Measurements from ENCODE around the gene ZNF492. TPM values are rescaled to one million over a fixed set of nuclear protein-coding genes. Genes with fewer than 3 reads are reported as not detected.
"Not testable (repeated sequence)": the region's sequence is repeated elsewhere in the genome, so short reads cannot be mapped to it uniquely, and the experiment has no call there.

Gene ZNF492
- total RNA-seq, 8 experiments from 2014 or later: under 0.01 to 0.04 TPM; not detected in 6

DNA sequence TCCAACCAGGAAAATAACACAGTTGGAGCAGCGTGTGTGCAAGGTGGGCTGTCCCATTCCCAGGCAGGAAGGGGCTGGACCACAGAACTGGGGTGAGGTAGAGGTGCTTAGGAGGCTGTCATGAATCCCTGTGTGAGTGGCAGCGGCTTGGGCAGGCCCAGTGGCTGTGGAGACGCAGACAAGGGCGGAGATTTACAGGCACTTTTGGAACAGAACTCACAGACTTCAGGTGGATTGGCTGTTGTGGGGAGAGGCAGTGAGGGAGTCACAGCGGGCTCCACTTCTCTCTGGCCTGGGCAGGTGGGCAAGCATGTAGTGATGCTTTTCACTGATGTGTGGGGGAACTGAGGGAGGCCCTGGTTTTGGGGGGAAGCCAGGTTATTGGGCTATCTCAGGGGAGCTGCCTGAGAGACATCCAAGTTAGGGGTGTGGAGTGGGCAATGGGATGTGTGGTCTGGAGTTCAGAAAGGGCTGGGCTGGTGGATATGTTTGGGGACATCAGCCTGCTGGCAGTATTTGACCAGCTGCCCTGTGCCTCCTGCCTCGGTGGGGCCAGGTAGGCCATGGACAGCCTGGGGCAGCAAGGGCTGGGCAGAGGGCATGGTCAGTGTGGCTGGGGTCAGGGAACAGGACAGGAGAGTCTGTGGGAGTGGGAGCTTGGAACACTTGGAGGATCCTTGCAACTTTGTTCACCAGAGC lies 27.0 kb upstream of the ZNF492 start:
- in situ Hi-C loops (cut with MboI; ENCODE audit: low pct_unique_long_range_greater_than_20kb in 2 of 9, low sequenced_read_pairs in 9 of 9, unreplicated experiment in 9 of 9): no loop called here
- 0 to 49% (median 14%) methylated on average over 1 to 6 of the region's 6 CpGs; no CpG with 5 or more reads in 3 of the 10 experiments for WGBS, 10 experiments
- no peaks in the 10 kb centered on the region for H3K4me1 ChIP-seq (replicated peaks in 1 of 2)
- ATAC-seq (replicated peaks in 6 of 8): no peak
- no peak overlapping the region for H3K27ac ChIP-seq
- no peak overlapping the region for H3K4me3 ChIP-seq

DNA sequence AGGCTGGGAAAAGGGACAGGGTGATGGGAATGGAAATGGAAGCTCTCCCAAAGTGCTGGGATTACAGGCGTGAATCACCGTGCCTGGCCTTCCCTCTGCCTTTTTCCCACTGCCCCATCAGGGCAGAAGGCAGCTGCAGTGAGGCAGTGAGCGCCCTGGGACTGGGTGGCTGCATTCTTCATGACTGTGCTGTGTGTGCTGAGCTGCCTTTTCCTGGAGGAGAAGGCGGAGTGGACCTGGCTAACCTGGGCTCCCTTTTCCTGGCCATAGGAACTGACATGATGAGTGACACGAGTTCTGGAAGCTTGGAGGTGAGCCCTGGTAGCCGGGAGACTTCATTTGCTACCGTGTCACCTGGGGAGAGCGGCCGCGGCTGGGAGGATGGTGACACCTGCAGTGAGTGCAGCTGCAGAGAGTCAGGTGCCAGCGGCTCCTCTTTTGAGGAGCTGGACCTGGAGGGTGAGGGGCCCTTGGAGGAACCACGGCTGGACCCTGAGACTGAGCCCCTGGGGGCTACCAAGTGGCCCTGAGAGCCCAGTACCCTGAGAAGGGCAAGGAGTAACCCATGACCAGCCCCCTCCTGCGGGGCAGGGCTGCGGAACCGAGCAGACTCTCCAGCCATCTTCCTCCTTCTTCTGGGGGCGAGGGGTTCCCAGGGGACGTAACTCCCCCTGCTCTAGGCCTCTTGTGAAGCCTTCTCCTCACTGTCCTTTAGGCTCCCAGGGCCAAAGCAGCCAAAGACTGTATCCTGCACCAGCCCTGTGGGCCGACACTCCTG lies 26.3 kb upstream of the ZNF492 start:
- in situ Hi-C loops (cut with MboI; ENCODE audit: low pct_unique_long_range_greater_than_20kb in 2 of 9, low sequenced_read_pairs in 9 of 9, unreplicated experiment in 9 of 9): no loop called here
- ATAC-seq (replicated peaks in 6 of 8): no peak
- Histone ChIP-seq H3K4me1 (replicated peaks in 1 of 2) (no peaks in the 10 kb centered on the region), H3K27ac (no peak overlapping the region), H3K4me3 (no peak overlapping the region)
- 0 to 80% (median 26%) methylated on average over 1 to 7 of the region's 18 CpGs; no CpG with 5 or more reads in 4 of the 10 experiments for WGBS, 10 experiments

DNA sequence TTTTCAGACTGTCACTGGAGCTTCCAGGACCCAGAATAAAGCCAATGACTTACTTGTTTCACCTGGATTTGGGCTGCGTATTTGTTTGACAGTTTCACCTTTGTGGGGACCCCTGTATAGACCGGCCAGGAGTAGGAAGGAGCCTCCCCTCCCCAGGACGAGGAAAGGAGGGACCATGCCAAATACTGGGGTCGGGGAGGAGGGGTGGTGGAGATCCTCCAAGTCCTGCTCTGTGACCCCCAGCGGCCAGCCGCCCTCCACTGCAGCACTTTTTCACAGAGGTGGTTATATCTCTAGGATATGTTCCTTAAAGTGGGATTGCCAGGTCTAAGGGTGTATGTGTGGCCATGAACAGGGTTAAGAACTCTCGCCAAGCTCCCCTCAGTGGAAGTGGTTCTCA lies 25.7 kb upstream of the ZNF492 start:
- ATAC-seq (replicated peaks in 6 of 8): no peak
- 13 to 90% (median 26%) methylated on average over 1 to 3 of the region's 7 CpGs; no CpG with 5 or more reads in 3 of the 10 experiments for WGBS, 10 experiments
- Histone ChIP-seq H3K4me1 (replicated peaks in 1 of 2) (no peaks in the 10 kb centered on the region), H3K4me3 (no peak overlapping the region), H3K27ac (no peak overlapping the region)
- in situ Hi-C loops (cut with MboI; ENCODE audit: low pct_unique_long_range_greater_than_20kb in 2 of 9, low sequenced_read_pairs in 9 of 9, unreplicated experiment in 9 of 9): no loop called here

DNA sequence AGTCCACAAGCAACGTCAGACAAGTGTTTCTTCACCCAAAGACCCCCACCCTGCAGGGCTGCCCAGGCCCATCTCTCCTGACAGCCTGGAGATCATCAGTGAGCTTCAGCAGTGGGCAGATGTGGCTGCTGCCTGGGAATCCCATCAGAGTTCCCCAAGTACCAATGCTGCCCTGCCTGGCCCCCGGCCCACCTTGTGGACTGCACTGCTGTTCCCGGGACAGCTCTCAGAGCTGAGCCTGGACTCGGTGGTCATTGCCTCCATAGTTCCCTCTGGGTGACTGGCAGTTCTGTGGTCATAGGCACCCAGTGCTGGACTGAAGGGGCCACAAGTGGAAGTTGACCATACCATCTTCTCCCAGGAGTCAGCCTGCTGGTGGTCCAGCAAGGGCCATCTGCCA lies 24.5 kb upstream of the ZNF492 start:
- in situ Hi-C loops (cut with MboI; ENCODE audit: low pct_unique_long_range_greater_than_20kb in 2 of 9, low sequenced_read_pairs in 9 of 9, unreplicated experiment in 9 of 9): no loop called here

DNA sequence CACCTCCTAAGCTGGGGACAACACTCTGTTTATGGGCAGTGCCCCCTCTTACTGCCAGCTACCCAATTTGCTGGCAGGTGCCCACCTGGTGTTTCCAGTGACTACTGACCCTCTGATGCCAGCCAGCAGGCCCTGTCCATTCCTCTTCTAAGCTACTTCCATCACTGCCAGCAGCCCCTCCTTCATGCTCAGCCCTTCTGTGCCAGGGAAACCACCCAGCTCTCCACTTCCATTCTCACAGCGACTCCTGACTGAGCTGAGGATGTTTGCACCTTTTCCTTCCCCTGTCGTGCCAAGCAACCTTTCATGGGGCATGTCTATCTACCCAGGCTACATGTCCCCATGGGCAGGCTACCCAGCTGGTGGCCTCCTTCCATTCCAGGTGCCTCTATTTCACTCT lies 24.0 kb upstream of the ZNF492 start:
- WGBS, 10 experiments: 0 to 17% (median 0%) methylated on average over 1 to 2 of the region's 2 CpGs; no CpG with 5 or more reads in 5 of the 10 experiments
- no peak overlapping the region for H3K27ac ChIP-seq

More for the DNA sequence above, 24.5 kb upstream of the ZNF492 start:
- H3K4me3 ChIP-seq: no peak overlapping the region
- 0 to 60% (median 36%) methylated on average over 1 to 3 of the region's 4 CpGs; no CpG with 5 or more reads in 3 of the 10 experiments for WGBS, 10 experiments
- no peak overlapping the region for H3K27ac ChIP-seq
- no peak for ATAC-seq (replicated peaks in 6 of 8)
- no peaks in the 10 kb centered on the region for H3K4me1 ChIP-seq (replicated peaks in 1 of 2)

DNA sequence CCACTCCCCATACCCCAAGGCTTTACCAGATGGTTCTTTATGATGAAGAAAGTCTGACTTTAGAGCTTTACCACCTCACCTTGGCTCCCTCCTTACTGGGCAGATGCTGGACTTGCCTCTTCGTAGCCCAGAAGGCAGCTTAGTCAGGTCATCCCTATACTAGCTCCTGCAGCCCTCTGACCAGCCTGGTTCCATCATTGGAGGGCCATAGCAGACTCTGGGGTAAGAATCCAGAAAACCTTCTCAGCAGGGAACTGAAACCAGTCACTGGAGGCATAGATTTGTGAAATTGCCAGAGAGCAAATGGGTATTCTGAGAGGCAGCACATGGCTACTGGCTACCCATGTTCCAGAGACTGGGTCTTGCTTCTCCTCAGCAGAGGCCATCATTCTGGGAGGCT lies 21.8 kb upstream of the ZNF492 start:
- WGBS, 10 experiments: 0% methylated on average over 1 of the region's 1 CpG; no CpG with 5 or more reads in 8 of the 10 experiments

More for the DNA sequence above, 24.0 kb upstream of the ZNF492 start:
- no peaks in the 10 kb centered on the region for H3K4me1 ChIP-seq (replicated peaks in 1 of 2)
- in situ Hi-C loops (cut with MboI; ENCODE audit: low pct_unique_long_range_greater_than_20kb in 2 of 9, low sequenced_read_pairs in 9 of 9, unreplicated experiment in 9 of 9): no loop called here
- no peak overlapping the region for H3K4me3 ChIP-seq
- no peak for ATAC-seq (replicated peaks in 6 of 8)

DNA sequence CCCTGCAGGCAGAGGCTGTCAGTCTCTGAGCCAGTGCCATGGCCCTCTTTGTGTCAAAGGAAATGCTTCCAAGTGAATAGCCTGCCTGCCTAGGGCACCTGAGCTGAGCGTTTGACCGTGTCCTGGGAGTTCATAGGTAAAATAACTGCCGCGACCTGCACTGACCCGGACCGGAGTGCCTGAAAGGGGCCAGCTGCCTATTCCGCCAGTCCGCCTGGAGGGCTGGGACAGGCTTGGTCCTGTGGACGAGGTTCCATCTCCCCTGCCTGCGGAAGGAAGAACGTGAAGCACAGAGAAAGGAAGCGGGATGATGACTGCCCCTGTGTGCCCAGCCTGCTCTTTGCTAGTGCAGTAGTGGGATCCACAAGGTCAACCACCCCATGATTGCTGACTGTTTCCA lies 17.5 kb upstream of the ZNF492 start:
- Histone ChIP-seq H3K4me3 (no peak overlapping the region), H3K27ac (no peak overlapping the region), H3K4me1 (replicated peaks in 1 of 2) (no peaks in the 10 kb centered on the region)
- WGBS, 10 experiments: 33 to 82% (median 66%) methylated on average over 3 to 9 of the region's 12 CpGs; no CpG with 5 or more reads in 7 of the 10 experiments
- ATAC-seq (replicated peaks in 6 of 8): no peak
- in situ Hi-C loops (cut with MboI; ENCODE audit: low pct_unique_long_range_greater_than_20kb in 2 of 9, low sequenced_read_pairs in 9 of 9, unreplicated experiment in 9 of 9): no loop called here

More for the DNA sequence above, 21.8 kb upstream of the ZNF492 start:
- ATAC-seq (replicated peaks in 6 of 8): no peak
- in situ Hi-C loops (cut with MboI; ENCODE audit: low pct_unique_long_range_greater_than_20kb in 2 of 9, low sequenced_read_pairs in 9 of 9, unreplicated experiment in 9 of 9): no loop called here
- H3K4me1 ChIP-seq (replicated peaks in 1 of 2): no peaks in the 10 kb centered on the region
- no peak overlapping the region for H3K4me3 ChIP-seq
- H3K27ac ChIP-seq: no peak overlapping the region

DNA sequence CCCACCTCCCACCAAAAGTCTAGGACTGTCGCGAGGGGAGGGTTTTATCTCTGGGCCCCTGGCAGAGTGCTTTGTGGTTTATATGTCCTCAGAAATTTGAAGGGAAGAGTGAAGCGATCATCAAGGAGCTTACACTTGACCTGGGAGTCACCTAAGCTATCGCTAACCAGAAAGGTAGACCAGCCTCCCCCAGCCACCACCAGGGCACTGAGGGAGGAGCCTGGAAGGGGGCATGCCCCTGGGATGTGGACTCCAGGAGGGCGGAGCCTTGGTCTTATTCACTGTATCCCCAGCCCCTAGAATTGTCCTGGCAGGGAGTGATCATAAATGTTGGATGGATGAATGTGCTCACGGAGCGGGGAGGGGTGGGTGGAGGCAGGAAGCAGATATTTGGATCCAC lies 16.9 kb upstream of the ZNF492 start:
- WGBS, 10 experiments: 60 to 92% (median 67%) methylated on average over 1 to 5 of the region's 7 CpGs; no CpG with 5 or more reads in 6 of the 10 experiments
- H3K4me3 ChIP-seq; H3K4me1 ChIP-seq (replicated peaks in 1 of 2); ATAC-seq (replicated peaks in 6 of 8); H3K27ac ChIP-seq; in situ Hi-C loops (cut with MboI; ENCODE audit: low pct_unique_long_range_greater_than_20kb in 2 of 9, low sequenced_read_pairs in 9 of 9, unreplicated experiment in 9 of 9): not testable (repeated sequence)

DNA sequence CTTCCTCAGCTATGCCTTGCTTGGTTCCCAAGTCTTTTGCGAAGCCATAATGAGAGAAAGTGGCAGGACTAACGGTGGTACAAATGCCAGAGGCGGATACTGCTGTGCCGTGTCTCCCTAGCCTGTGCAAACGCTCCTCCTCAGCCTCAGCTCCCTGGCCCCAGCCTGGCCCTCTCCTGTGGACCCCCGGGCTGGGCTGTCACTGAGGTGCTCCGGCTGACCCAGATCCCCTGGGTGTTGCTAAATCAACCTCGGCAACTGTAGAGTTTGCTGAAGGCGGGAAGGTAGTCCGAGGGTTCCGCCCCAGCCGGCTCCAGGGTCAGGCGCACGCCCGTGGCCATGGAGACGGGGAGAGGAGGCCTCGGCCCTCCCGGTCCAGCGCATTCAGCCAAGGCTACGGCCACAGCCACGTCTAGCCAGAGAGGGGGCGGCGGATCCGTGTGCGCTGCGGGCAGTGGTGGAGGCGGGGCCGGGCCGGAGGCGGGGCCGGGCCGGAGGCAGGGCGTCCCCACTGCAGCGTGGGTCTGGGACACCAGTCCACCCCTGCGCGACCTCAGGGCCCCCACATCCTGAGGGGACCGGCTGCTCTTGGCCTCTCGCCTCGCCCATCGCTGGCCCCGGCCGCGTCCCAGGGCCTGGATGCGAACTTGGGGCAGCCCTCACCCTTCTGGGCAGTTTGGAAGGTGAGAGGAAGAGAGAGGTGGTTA lies 16.4 kb upstream of the ZNF492 start:
- Histone ChIP-seq H3K4me1 (replicated peaks in 1 of 2) (no peaks in the 10 kb centered on the region), H3K27ac (no peak overlapping the region), H3K4me3 (no peak overlapping the region)
- 33 to 81% (median 74%) methylated on average over 3 to 10 of the region's 44 CpGs; no CpG with 5 or more reads in 6 of the 10 experiments for WGBS, 10 experiments
- in situ Hi-C loops (cut with MboI; ENCODE audit: low pct_unique_long_range_greater_than_20kb in 2 of 9, low sequenced_read_pairs in 9 of 9, unreplicated experiment in 9 of 9): no loop called here
- no peak for ATAC-seq (replicated peaks in 6 of 8)

DNA sequence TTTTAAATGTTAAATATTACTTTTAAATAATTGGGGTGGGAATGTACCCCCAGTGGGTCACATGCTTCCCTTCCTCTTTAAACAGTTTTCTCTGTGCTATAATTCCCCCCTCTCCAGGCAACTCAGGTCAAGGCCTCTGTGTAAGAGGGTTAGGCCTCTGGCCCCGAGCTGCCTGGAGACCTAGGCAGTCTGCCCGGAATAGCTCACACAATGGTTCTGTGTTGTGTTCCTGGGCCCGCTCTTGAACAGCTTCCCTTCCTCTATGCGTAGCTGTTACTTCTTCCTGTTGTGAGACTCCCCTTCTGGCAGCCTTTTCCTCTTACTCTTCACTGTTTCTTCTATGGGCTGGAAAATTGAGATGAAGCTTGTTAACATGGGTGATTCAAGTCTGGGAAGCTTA lies 14.8 kb upstream of the ZNF492 start:
- H3K27ac ChIP-seq: no peak overlapping the region
- WGBS, 10 experiments: 17 to 57% (median 54%) methylated on average over 2 to 3 of the region's 4 CpGs; no CpG with 5 or more reads in 7 of the 10 experiments

DNA sequence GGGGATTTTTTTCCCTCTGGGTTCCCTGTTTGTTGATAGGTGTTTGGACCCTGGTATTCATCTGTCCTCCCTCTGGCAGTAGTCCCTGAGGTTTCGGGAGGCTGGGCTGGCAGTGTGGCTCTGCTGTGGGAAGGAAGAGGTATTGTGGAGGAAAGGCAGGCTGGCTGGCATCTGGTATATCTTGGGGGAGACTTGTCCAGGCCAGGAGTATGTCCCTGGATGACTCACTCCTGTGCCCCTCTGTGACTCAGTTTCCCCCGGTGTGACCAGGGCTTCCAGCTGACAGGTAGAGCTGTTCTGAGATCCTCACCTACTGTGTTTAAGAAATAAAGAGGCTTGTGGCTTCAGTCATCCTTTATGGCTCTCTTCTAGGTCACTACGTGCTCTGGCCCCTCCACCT lies 14.2 kb upstream of the ZNF492 start:
- H3K4me1 ChIP-seq (replicated peaks in 1 of 2): no peaks in the 10 kb centered on the region
- no peak overlapping the region for H3K27ac ChIP-seq
- H3K4me3 ChIP-seq: no peak overlapping the region
- ATAC-seq (replicated peaks in 6 of 8): no peak
- in situ Hi-C loops (cut with MboI; ENCODE audit: low pct_unique_long_range_greater_than_20kb in 2 of 9, low sequenced_read_pairs in 9 of 9, unreplicated experiment in 9 of 9): no loop called here
- whole genome bisulfite sequencing, 10 experiments: 20 to 58% (median 30%) methylated on average over 1 to 2 of the region's 3 CpGs; no CpG with 5 or more reads in 6 of the 10 experiments

More for the DNA sequence above, 14.8 kb upstream of the ZNF492 start:
- Histone ChIP-seq H3K4me3 (no peak overlapping the region), H3K4me1 (replicated peaks in 1 of 2) (no peaks in the 10 kb centered on the region)
- in situ Hi-C loops (cut with MboI; ENCODE audit: low pct_unique_long_range_greater_than_20kb in 2 of 9, low sequenced_read_pairs in 9 of 9, unreplicated experiment in 9 of 9): no loop called here
- ATAC-seq (replicated peaks in 6 of 8): no peak

DNA sequence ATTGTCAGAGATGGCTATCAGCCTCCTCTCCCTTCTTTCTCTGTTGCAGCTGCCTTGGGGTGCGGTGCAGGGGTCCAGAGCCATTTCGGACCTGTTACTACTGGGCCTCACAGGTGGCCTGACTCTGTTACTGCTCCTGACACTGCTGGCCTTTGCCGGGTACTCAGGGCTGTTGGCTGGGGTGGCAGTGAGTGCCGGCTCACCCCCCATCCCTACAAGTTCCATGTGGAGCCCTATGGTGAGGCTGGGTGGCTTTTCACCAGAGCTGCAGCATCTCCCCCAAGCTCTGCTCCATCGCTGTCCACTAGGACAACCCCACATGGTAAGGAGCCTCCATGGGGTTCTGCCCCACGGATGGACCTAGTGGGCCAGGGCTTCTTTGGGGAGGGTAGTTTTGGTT lies 13.7 kb upstream of the ZNF492 start:
- no peak overlapping the region for H3K27ac ChIP-seq
- no peaks in the 10 kb centered on the region for H3K4me1 ChIP-seq (replicated peaks in 1 of 2)
- H3K4me3 ChIP-seq: no peak overlapping the region
- no peak for ATAC-seq (replicated peaks in 6 of 8)
- in situ Hi-C loops (cut with MboI; ENCODE audit: low pct_unique_long_range_greater_than_20kb in 2 of 9, low sequenced_read_pairs in 9 of 9, unreplicated experiment in 9 of 9): no loop called here
- WGBS, 10 experiments: 0 to 69% (median 38%) methylated on average over 1 to 3 of the region's 6 CpGs; no CpG with 5 or more reads in 4 of the 10 experiments

DNA sequence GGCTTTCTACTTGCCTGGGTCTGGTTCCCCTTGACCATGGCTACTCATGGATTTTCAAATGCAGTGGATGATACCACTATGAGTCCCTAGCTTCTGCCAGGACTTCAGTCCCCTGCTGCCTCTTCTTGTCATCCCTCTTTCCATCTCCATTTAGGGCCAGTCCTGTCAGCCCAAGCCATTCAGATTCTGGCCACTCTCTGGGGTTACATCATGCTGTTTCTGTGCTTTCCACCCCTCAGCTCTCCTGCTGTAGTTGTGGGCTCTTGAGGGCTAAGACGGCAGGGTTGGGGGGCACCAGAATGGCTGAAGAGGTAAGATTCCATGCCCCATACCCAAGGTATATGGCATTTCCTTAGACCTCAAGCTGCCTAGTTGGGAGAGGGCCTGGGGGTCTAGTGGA lies 13.2 kb upstream of the ZNF492 start:
- in situ Hi-C loops (cut with MboI; ENCODE audit: low pct_unique_long_range_greater_than_20kb in 2 of 9, low sequenced_read_pairs in 9 of 9, unreplicated experiment in 9 of 9): no loop called here
- Histone ChIP-seq H3K27ac (no peak overlapping the region), H3K4me3 (no peak overlapping the region), H3K4me1 (replicated peaks in 1 of 2) (no peaks in the 10 kb centered on the region)
- no peak for ATAC-seq (replicated peaks in 6 of 8)
- 13 to 100% (median 74%) methylated on average over 1 of the region's 1 CpG; no CpG with 5 or more reads in 6 of the 10 experiments for WGBS, 10 experiments

All from motor neuron (in vitro differentiated cells).